Panc1 (cell line): ENCODE measurements around the gene CYTH2.

Source experiments
- CTCF ChIP-seq: fragments of 450-650 bp; IDR thresholded peaks from 2 replicates; pipeline ENCODE4 v1.5.1; 2017; ENCODE audit warnings: mild to moderate bottlenecking
- POLR2AphosphoS5 ChIP-seq: IDR thresholded peaks from 2 replicates; pipeline ENCODE4 v1.6.1; 2012; ENCODE audit warnings: mild to moderate bottlenecking, low read depth, low read length, moderate library complexity
- TCF7L2 ChIP-seq: IDR thresholded peaks from 2 replicates; pipeline ENCODE4 v1.6.1; 2011; ENCODE audit warnings: mild to moderate bottlenecking, low read depth, low read length, inconsistent platforms
- TF ChIP-seq, protein P1 (sequence below), 2 experiments: IDR thresholded peaks; 2 replicates each; pipeline ENCODE4 v1.6.1; 2011 to 2012; ENCODE audit warnings: low read depth in 2 of 2, control low read depth in 1 of 2, low read length in 1 of 2, mild to moderate bottlenecking in 1 of 2, moderate library complexity in 1 of 2; ENCODE audit not compliant: insufficient read depth in 1 of 2

GRCh38 chr19:48461982-48462655, 7.0 kb upstream of the CYTH2 start:
- TF ChIP-seq CTCF (no peak), POLR2AphosphoS5 (no peak), TCF7L2 (no peak)
- TF ChIP-seq, protein P1, sequence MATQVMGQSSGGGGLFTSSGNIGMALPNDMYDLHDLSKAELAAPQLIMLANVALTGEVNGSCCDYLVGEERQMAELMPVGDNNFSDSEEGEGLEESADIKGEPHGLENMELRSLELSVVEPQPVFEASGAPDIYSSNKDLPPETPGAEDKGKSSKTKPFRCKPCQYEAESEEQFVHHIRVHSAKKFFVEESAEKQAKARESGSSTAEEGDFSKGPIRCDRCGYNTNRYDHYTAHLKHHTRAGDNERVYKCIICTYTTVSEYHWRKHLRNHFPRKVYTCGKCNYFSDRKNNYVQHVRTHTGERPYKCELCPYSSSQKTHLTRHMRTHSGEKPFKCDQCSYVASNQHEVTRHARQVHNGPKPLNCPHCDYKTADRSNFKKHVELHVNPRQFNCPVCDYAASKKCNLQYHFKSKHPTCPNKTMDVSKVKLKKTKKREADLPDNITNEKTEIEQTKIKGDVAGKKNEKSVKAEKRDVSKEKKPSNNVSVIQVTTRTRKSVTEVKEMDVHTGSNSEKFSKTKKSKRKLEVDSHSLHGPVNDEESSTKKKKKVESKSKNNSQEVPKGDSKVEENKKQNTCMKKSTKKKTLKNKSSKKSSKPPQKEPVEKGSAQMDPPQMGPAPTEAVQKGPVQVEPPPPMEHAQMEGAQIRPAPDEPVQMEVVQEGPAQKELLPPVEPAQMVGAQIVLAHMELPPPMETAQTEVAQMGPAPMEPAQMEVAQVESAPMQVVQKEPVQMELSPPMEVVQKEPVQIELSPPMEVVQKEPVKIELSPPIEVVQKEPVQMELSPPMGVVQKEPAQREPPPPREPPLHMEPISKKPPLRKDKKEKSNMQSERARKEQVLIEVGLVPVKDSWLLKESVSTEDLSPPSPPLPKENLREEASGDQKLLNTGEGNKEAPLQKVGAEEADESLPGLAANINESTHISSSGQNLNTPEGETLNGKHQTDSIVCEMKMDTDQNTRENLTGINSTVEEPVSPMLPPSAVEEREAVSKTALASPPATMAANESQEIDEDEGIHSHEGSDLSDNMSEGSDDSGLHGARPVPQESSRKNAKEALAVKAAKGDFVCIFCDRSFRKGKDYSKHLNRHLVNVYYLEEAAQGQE (IDR thresholded peaks at IDR 0.05; ENCODE audit: insufficient read depth in 1 of 2, low read depth in 2 of 2, low read length in 1 of 2), result no peak
